ENCODE results near the gene HCK. TPM values are rescaled to one million over a fixed set of nuclear protein-coding genes. Genes with fewer than 3 reads are reported as not detected.

Gene HCK
- total and polyA plus RNA-seq, 9 of the 15 experiments (the other 6 are each of a cell fraction or from before 2014, with no cell fraction given) = 0.09 to 0.51 (median 0.27) TPM; not detected in 6

DNA sequence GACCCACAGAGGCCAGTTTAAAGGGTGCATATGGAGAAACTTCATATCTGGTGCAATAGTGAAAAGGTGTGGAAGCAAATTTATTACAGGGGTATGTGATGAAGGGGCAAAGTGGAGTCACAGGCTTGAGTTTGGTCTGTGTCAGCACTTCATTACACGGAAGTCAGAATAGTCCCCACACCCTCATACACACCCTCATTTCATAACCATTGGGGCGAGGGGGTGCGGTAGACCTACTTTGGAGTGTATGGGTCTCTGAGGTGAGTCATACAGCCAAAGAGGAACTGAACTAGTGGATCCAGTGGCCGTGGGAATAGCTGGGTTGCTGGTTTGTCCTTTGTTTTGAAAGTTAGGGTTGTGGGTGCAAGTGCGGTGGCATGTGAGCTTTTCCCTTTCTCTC is 60.8 kb downstream of the HCK start (continued):
- peak; percentile 42; the same call in 1 of the 2 replicates for TF ChIP-seq ARID1B (IDR thresholded peaks at IDR 0.05)
- TF ChIP-seq SMAD2 (IDR thresholded peaks at IDR 0.05; ENCODE audit: low read depth, low read length) = no peak
- TF ChIP-seq MAZ (CRISPR knock-in tag; conservative IDR thresholded peaks at IDR 0.05 in 1 of 2, IDR thresholded peaks at IDR 0.05 in 1 of 2) = no peak
- no peak for TF ChIP-seq RAD21 (CRISPR knock-in tag; conservative IDR thresholded peaks at IDR 0.05 in 1 of 2, IDR thresholded peaks at IDR 0.05 in 1 of 2)
- 0 out of 2 replicates have a peak, but pooled peaks have one; percentile 17 for TF ChIP-seq JUN (IDR thresholded peaks at IDR 0.05; ENCODE audit: borderline replicate concordance, low read depth, low read length)
- no peak for TF ChIP-seq JUN (CRISPR knock-in tag; IDR thresholded peaks at IDR 0.05; ENCODE audit: borderline replicate concordance)
- TF ChIP-seq SPI1 (IDR thresholded peaks at IDR 0.05; ENCODE audit: borderline replicate concordance, low read depth, low read length) = peak; percentile 96
- TF ChIP-seq CBFA2T3 (IDR thresholded peaks at IDR 0.05) = no peak
- TF ChIP-seq TAF1 (IDR thresholded peaks at IDR 0.05; ENCODE audit: control insufficient read depth, extremely low read depth, insufficient read depth, low read length, severe bottlenecking) = no peak
- peak; percentile 54; the same call in 1 of the 2 replicates for TF ChIP-seq ZBTB7A (IDR thresholded peaks at IDR 0.05; ENCODE audit: borderline replicate concordance, control insufficient read depth, low read depth, low read length)
- TF ChIP-seq, protein P1, sequence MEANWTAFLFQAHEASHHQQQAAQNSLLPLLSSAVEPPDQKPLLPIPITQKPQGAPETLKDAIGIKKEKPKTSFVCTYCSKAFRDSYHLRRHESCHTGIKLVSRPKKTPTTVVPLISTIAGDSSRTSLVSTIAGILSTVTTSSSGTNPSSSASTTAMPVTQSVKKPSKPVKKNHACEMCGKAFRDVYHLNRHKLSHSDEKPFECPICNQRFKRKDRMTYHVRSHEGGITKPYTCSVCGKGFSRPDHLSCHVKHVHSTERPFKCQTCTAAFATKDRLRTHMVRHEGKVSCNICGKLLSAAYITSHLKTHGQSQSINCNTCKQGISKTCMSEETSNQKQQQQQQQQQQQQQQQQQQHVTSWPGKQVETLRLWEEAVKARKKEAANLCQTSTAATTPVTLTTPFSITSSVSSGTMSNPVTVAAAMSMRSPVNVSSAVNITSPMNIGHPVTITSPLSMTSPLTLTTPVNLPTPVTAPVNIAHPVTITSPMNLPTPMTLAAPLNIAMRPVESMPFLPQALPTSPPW (CRISPR knock-in tag; IDR thresholded peaks at IDR 0.05) = 0 out of 2 replicates have a peak, but pooled peaks have one; percentile 23
- peak; percentile 70 for TF ChIP-seq ZNF316 (IDR thresholded peaks at IDR 0.05)
- TF ChIP-seq DPF2 (IDR thresholded peaks at IDR 0.05) = 0 out of 2 replicates have a peak, but pooled peaks have one; percentile 27

Data from K562 (cell line).